HS-27A (cell line): ENCODE measurements around the gene CDC73.
"Not testable (repeated sequence)": the region's sequence is repeated elsewhere in the genome, so short reads cannot be mapped to it uniquely, and the experiment has no call there.

Experiments
- DNase-seq: peaks from one replicate; pipeline ENCODE4 v3.0.0-alpha.2; 2012; ENCODE audit warnings: low read depth, missing footprints

Gene CDC73

GRCh38 chr1:193181985-193182384 lies 60.2 kb downstream of the CDC73 start:
- DNase-seq, result no peak

- DNase-seq, result no peak
These were observed 61.3 kb downstream of the CDC73 start for GRCh38 chr1:193183019-193183627.

- DNase-seq, result no peak
These were observed 62.9 kb downstream of the CDC73 start for GRCh38 chr1:193184776-193185175.

GRCh38 chr1:193185211-193185610 lies 63.4 kb downstream of the CDC73 start:
- no peak for DNase-seq

GRCh38 chr1:193185901-193186731 lies 64.3 kb downstream of the CDC73 start, which contains the start of gene B3GALT2:
Gene B3GALT2, minus strand, starts transcription at chr1:193186613. Its CDS starts 5,051 bp downstream, at chr1:193181562.
- DNase-seq, result no peak

- no peak for DNase-seq
These were observed 65.3 kb downstream of the CDC73 start for GRCh38 chr1:193187114-193187513.

- not testable (repeated sequence) for DNase-seq
These were observed 67.1 kb downstream of the CDC73 start for GRCh38 chr1:193188915-193189314.

- DNase-seq, result no peak
These were observed 67.7 kb downstream of the CDC73 start for GRCh38 chr1:193189442-193190095.

GRCh38 chr1:193190096-193190744 lies 68.4 kb downstream of the CDC73 start:
- DNase-seq, result no peak

GRCh38 chr1:193192586-193192985 lies 70.8 kb downstream of the CDC73 start:
- DNase-seq, result no peak

GRCh38 chr1:193199940-193200339 lies 78.1 kb downstream of the CDC73 start:
- no peak for DNase-seq

GRCh38 chr1:193201021-193201420 lies 79.2 kb downstream of the CDC73 start:
- DNase-seq, result no peak

- no peak for DNase-seq
These were observed 89.2 kb downstream of the CDC73 start for GRCh38 chr1:193210996-193211395.

GRCh38 chr1:193211539-193211938 lies 89.7 kb downstream of the CDC73 start:
- peak; percentile 69 for DNase-seq

GRCh38 chr1:193212637-193213036 lies 90.8 kb downstream of the CDC73 start:
- no peak for DNase-seq

- no peak for DNase-seq
These were observed 92.2 kb downstream of the CDC73 start for GRCh38 chr1:193213998-193214397.

GRCh38 chr1:193216920-193217319 lies 95.1 kb downstream of the CDC73 start:
- no peak for DNase-seq

GRCh38 chr1:193219391-193219790 lies 97.6 kb downstream of the CDC73 start:
- DNase-seq, result no peak

- no peak for DNase-seq
These were observed 99.8 kb downstream of the CDC73 start for GRCh38 chr1:193221651-193222050.

GRCh38 chr1:193222056-193222615 lies 100.3 kb downstream of the CDC73 start:
- no peak for DNase-seq

- no peak for DNase-seq
These were observed 107.3 kb downstream of the CDC73 start for GRCh38 chr1:193229136-193229535.

- not testable (repeated sequence) for DNase-seq
These were observed 109.3 kb downstream of the CDC73 start for GRCh38 chr1:193231146-193231545.
